ENCODE results near the gene RPLP2. TPM values are rescaled to one million over a fixed set of nuclear protein-coding genes. Genes with fewer than 3 reads are reported as not detected.
A peak's percentile ranks its signal among the peaks of the same experiment; 100 is the strongest.

RPLP2 gene
- total RNA-seq, 1 donor from 2014 or later = 2,188 TPM

DNA sequence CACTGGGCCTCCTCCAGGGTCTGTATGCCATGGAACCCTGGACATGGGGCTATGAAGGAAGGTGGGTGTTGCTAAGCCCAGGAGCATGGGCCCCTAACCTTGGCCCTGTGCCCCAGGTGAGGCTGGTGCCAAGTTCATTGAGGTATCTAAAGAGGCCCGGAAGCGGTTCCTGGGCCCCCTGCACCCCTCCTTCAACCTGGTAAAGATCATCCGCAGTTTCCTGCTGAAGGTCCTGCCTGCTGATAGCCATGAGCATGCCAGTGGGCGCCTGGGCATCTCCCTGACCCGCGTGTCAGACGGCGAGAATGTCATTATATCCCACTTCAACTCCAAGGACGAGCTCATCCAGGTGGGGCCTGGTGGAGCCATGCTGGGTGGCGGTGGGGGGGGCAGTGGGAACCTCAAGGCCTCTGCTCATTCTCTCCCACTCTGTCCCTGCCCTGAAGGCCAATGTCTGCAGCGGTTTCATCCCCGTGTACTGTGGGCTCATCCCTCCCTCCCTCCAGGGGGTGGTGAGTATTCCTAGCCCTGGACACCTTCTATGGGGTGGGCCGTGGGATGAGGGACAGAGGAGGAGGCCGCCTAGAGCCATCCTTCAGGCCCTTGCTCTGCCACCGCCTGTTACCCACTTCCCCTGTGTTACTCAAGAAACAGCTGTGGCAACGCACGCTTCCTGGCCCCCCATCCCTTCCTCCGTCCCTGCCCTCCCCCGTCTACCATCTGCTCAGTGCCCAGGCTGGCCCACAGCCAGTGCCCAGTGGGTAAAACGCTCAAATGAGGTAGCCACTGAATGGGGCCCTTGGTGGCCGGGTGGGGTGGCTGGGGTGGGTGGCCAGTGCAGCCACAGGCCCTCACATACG, 12.0 kb downstream of the RPLP2 start:
- Mint-ChIP-seq H3K9me3 (ENCODE audit: unreplicated experiment) (no peaks in the 10 kb centered on the region), H3K27me3 (ENCODE audit: unreplicated experiment) (peaks cover 6% of the 10 kb centered on the region), H3K27ac (ENCODE audit: unreplicated experiment) (no peak overlapping the region), H3K36me3 (ENCODE audit: low read depth, unreplicated experiment) (no peaks in the 10 kb centered on the region), H3K4me1 (ENCODE audit: unreplicated experiment) (no peaks in the 10 kb centered on the region), H3K4me3 (ENCODE audit: unreplicated experiment) (no peak overlapping the region)
- TF ChIP-seq, protein P1, sequence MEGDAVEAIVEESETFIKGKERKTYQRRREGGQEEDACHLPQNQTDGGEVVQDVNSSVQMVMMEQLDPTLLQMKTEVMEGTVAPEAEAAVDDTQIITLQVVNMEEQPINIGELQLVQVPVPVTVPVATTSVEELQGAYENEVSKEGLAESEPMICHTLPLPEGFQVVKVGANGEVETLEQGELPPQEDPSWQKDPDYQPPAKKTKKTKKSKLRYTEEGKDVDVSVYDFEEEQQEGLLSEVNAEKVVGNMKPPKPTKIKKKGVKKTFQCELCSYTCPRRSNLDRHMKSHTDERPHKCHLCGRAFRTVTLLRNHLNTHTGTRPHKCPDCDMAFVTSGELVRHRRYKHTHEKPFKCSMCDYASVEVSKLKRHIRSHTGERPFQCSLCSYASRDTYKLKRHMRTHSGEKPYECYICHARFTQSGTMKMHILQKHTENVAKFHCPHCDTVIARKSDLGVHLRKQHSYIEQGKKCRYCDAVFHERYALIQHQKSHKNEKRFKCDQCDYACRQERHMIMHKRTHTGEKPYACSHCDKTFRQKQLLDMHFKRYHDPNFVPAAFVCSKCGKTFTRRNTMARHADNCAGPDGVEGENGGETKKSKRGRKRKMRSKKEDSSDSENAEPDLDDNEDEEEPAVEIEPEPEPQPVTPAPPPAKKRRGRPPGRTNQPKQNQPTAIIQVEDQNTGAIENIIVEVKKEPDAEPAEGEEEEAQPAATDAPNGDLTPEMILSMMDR (IDR thresholded peaks at IDR 0.05; ENCODE audit: unreplicated experiment) = no peak
- DNase-seq (ENCODE audit: low spot score) = no peak

DNA sequence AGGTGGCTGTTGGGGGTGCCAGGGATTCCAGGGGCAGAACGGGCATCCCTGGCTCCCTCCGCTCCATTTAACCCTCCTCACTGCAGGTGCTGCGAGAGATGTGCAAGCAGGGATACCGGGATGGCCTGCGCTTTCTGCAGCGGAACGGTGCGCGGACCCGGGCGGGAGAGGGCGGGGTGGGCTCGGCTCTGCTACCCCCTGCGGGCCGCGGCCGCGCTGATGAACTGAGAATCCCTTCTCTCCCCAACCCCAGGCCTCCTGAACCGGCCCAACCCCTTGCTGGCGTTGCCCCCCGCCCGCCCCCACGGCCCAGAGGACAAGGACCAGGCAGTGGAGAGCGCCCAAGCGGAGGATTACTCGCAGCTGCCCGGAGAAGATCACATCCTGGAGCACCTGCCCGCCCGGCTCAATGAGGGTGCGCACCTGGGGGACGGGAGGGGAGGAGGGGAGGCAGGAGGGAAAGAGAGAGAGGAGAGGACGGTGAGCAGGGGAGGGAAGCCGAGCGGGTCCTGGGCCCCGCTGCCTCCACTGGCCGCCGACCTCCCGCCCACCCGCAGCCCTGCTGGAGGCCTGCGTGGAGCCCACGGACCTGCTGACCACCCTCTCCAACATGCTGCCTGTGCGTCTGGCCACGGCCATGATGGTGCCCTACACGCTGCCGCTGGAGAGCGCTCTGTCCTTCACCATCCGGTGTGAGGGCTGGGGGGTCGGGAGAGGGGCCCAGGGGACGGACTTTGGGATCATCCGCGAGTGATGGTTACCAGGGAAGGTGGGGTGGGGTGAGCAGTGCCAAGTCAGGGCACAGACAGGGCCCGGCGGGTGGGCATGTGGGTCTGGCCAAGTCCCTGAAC, 13.9 kb downstream of the RPLP2 start:
- Mint-ChIP-seq H3K9me3 (ENCODE audit: unreplicated experiment) (no peaks in the 10 kb centered on the region), H3K4me3 (ENCODE audit: unreplicated experiment) (no peak overlapping the region), H3K27me3 (ENCODE audit: unreplicated experiment) (peaks cover 10% of the 10 kb centered on the region), H3K4me1 (ENCODE audit: unreplicated experiment) (peaks cover 11% of the 10 kb centered on the region), H3K27ac (ENCODE audit: unreplicated experiment) (no peak overlapping the region), H3K36me3 (ENCODE audit: low read depth, unreplicated experiment) (no peaks in the 10 kb centered on the region)
- DNase-seq (ENCODE audit: low spot score) = no peak
- TF ChIP-seq, protein P1 (IDR thresholded peaks at IDR 0.05; ENCODE audit: unreplicated experiment) = no peak

DNA sequence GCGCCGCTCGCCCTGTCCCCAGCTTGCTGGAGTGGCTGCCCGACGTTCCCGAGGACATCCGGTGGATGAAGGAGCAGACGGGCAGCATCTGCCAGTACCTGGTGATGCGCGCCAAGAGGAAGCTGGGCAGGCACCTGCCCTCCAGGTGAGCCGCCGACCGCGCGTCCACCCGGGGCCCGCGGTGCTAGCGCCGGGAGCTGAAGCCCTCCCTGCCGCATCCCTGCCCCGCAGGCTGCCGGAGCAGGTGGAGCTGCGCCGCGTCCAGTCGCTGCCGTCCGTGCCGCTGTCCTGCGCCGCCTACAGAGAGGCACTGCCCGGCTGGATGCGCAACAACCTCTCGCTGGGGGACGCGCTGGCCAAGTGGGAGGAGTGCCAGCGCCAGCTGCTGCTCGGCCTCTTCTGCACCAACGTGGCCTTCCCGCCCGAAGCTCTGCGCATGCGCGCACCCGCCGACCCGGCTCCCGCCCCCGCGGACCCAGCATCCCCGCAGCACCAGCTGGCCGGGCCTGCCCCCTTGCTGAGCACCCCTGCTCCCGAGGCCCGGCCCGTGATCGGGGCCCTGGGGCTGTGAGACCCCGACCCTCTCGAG, 14.6 kb downstream of the RPLP2 start:
- no peaks in the 10 kb centered on the region for H3K36me3 Mint-ChIP-seq (ENCODE audit: low read depth, unreplicated experiment)

DNA sequence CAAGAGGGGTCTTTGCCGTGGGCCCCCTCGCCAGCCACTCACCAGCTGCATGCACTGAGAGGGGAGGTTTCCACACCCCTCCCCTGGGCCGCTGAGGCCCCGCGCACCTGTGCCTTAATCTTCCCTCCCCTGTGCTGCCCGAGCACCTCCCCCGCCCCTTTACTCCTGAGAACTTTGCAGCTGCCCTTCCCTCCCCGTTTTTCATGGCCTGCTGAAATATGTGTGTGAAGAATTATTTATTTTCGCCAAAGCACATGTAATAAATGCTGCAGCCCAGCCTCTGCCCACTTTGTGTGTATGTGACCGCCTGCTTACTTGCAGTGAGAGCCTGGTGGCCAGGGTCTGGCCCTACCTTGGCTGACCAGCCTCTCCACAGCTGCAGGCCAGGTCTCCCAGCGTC, 15.2 kb downstream of the RPLP2 start:
- Mint-ChIP-seq H3K27ac (ENCODE audit: unreplicated experiment) (no peak overlapping the region), H3K4me1 (ENCODE audit: unreplicated experiment) (peaks cover 18% of the 10 kb centered on the region), H3K27me3 (ENCODE audit: unreplicated experiment) (peaks cover 12% of the 10 kb centered on the region)

More for the DNA sequence above, 14.6 kb downstream of the RPLP2 start:
- no peaks in the 10 kb centered on the region for H3K9me3 Mint-ChIP-seq (ENCODE audit: unreplicated experiment)
- peak; percentile 4 for DNase-seq (ENCODE audit: low spot score)
- TF ChIP-seq, protein P1 (IDR thresholded peaks at IDR 0.05; ENCODE audit: unreplicated experiment) = no peak
- no peak overlapping the region for H3K27ac Mint-ChIP-seq (ENCODE audit: unreplicated experiment)
- peaks cover 18% of the 10 kb centered on the region for H3K4me1 Mint-ChIP-seq (ENCODE audit: unreplicated experiment)
- peaks cover 12% of the 10 kb centered on the region for H3K27me3 Mint-ChIP-seq (ENCODE audit: unreplicated experiment)
- no peak overlapping the region for H3K4me3 Mint-ChIP-seq (ENCODE audit: unreplicated experiment)

More for the DNA sequence above, 15.2 kb downstream of the RPLP2 start:
- H3K4me3 Mint-ChIP-seq (ENCODE audit: unreplicated experiment) = no peak overlapping the region
- H3K36me3 Mint-ChIP-seq (ENCODE audit: low read depth, unreplicated experiment) = no peaks in the 10 kb centered on the region
- TF ChIP-seq, protein P1 (IDR thresholded peaks at IDR 0.05; ENCODE audit: unreplicated experiment) = no peak
- no peaks in the 10 kb centered on the region for H3K9me3 Mint-ChIP-seq (ENCODE audit: unreplicated experiment)
- no peak for DNase-seq (ENCODE audit: low spot score)

Data from endothelial cell (in vitro differentiated cells).